Tibial nerve (tissue), 3 donors: Measurements from ENCODE around the gene PSMD12.

ENCODE experiments used
- CTCF ChIP-seq, 5 experiments: fragments of 200-600 bp in 3 of 5; fragments of 450-650 bp in 2 of 5; sonication (generic) in 3 of 5; IDR thresholded peaks; one replicate each; pipeline ENCODE4 v1.5.1; 2016 to 2019; ENCODE audit warnings: antibody characterized with exemption in 5 of 5, mild to moderate bottlenecking in 3 of 5, moderate library complexity in 2 of 5
- POLR2A ChIP-seq, 2 donors: fragments of 450-650 bp; IDR thresholded peaks; one replicate each; pipeline ENCODE4 v1.6.1; 2017; ENCODE audit warnings: antibody characterized with exemption in 2 of 2, mild to moderate bottlenecking in 2 of 2, moderate library complexity in 2 of 2

GRCh38 chr17:67349420-67349819, 17.0 kb downstream of the PSMD12 start:
- no peak for TF ChIP-seq CTCF (IDR thresholded peaks at IDR 0.05)
- no peak for TF ChIP-seq POLR2A (IDR thresholded peaks at IDR 0.05)
